ENCODE data around the gene PRKCB.

The PRKCB gene

DNA sequence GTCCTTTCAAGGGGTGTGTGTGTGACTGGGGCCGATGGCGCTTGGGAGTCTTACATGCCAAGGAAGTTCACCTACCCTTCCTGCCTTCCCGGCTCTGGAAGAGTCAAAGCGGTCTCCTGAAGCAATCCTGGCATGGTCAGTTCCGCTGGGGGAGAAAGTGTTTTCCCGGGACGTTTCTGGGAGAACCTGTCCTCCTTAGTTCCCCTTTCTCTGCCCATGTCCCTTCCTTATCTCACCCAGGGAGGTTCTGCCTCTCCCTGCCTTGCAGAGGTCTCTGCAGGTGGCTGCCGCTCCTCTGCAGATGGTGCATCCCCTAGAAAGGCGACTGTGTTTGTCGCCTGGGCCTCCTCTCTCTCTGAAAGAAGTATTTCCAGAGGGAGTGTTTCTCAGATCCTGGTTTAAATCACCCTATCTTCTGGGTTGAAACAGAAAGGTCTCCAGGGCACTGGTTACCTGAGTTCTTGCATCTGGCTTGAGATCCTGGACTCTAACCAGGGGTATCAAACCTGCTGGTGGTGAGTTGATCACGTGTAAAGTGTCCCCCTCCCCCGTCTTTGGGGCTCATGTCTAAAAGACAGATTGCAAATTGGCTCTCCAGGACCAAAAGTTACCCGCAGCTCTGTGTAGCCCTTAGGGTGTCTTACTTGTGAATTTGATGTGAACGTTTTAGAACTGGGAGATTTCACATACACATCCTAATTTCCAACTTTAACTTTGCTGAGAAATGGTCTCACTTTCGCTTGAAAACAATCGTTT is 1.9 kb downstream of the PRKCB start:
- peak overlapping the region; percentile 71 for H3K4me3 ChIP-seq (ENCODE audit: low read depth, low read length)
- TF ChIP-seq POLR2A (IDR thresholded peaks at IDR 0.05; ENCODE audit: extremely low read depth, insufficient read length) (no peak), MYC (IDR thresholded peaks at IDR 0.05; ENCODE audit: low read depth, low read length) (no peak)
- TF ChIP-seq, protein P1, sequence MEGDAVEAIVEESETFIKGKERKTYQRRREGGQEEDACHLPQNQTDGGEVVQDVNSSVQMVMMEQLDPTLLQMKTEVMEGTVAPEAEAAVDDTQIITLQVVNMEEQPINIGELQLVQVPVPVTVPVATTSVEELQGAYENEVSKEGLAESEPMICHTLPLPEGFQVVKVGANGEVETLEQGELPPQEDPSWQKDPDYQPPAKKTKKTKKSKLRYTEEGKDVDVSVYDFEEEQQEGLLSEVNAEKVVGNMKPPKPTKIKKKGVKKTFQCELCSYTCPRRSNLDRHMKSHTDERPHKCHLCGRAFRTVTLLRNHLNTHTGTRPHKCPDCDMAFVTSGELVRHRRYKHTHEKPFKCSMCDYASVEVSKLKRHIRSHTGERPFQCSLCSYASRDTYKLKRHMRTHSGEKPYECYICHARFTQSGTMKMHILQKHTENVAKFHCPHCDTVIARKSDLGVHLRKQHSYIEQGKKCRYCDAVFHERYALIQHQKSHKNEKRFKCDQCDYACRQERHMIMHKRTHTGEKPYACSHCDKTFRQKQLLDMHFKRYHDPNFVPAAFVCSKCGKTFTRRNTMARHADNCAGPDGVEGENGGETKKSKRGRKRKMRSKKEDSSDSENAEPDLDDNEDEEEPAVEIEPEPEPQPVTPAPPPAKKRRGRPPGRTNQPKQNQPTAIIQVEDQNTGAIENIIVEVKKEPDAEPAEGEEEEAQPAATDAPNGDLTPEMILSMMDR (IDR thresholded peaks at IDR 0.05; ENCODE audit: low read depth, low read length) = no peak
- TF ChIP-seq, protein P2, sequence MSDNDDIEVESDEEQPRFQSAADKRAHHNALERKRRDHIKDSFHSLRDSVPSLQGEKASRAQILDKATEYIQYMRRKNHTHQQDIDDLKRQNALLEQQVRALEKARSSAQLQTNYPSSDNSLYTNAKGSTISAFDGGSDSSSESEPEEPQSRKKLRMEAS (IDR thresholded peaks at IDR 0.05; ENCODE audit: low read depth, low read length) = no peak
- DNase-seq (ENCODE audit: low read depth) = peak; percentile 49

DNA sequence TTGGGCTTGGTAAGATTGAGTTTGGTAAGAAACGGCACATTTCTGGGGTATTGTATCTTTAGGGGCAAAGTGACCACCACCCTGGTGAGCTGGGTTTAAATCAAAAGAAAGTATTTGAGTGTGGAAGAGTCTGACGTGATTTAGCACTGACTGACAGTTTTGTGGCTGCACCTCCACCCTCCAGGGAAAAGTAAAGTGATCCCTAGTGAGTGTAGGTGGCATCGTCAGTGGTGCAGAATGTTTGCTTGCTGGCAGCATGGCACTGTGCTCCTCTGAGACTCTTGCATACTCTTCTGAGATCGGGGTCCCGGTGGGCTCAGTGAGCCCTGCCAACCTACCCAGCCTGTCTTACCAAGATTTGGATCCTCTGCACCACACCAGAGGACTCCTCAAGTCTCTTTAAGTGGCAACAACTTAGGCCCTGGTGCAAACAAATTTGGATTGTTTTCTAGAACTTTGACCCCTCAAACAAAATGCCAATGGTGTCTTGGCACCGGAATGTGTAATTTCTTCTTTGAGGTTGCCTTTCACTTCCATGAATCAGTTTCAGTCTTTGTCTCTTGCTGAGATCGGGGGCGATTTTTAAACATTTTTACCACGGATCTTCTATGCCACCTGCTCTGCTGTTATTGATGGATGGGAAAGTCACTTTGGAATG is 2.8 kb downstream of the PRKCB start:
- TF ChIP-seq POLR2A (IDR thresholded peaks at IDR 0.05; ENCODE audit: extremely low read depth, insufficient read length) (no peak), MYC (IDR thresholded peaks at IDR 0.05; ENCODE audit: low read depth, low read length) (no peak)
- TF ChIP-seq, protein P2 (IDR thresholded peaks at IDR 0.05; ENCODE audit: low read depth, low read length) = no peak
- TF ChIP-seq, protein P1 (IDR thresholded peaks at IDR 0.05; ENCODE audit: low read depth, low read length) = no peak
- H3K4me3 ChIP-seq (ENCODE audit: low read depth, low read length) = peak overlapping the region; percentile 71
- DNase-seq (ENCODE audit: low read depth) = no peak

DNA sequence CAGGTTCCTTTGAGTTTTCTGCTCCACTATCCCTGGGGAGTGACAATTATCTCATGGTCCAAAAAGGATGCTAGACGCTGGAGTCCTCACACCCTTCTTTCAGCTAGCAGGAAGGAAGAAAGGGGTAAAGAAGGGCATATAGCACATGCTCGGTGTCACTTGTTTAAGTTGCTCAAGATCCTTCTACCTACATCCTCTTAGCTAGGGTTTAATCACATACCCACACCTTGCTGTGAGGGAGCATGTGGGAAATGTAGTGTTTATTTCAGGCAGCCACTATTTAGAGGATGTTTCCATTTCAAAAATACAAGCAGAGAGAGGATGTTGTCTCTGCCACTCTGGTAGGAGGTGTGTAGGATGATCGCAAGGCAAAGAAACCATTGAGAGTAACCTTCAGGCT is 4.5 kb downstream of the PRKCB start:
- H3K4me3 ChIP-seq (ENCODE audit: low read depth, low read length) = no peak overlapping the region
- TF ChIP-seq, protein P2 (IDR thresholded peaks at IDR 0.05; ENCODE audit: low read depth, low read length) = no peak
- TF ChIP-seq MYC (IDR thresholded peaks at IDR 0.05; ENCODE audit: low read depth, low read length) (no peak), POLR2A (IDR thresholded peaks at IDR 0.05; ENCODE audit: extremely low read depth, insufficient read length) (no peak)
- TF ChIP-seq, protein P1 (IDR thresholded peaks at IDR 0.05; ENCODE audit: low read depth, low read length) = no peak
- no peak for DNase-seq (ENCODE audit: low read depth)

DNA sequence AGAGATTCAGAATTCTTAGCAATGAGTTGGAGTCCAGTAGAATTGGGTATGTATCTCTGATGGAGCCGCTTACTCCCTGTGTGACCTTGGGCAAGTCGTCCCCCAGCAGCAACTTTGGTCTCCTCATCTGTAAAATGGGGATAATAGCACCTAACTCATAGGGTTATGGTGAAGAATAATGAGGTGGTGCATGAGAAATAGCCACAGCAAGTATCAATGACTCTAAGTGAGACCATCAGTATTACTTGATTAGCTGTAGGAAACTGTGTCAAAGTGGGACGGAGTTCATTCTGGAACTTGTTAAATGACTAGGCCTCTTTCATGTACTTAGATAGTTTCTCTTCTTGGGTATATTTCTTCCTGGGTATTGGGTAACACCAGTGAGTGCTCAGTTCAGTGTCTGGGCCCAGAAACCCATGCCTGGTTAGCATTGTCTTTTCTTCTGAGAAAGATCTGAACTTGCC is 6.4 kb downstream of the PRKCB start:
- DNase-seq (ENCODE audit: low read depth) = peak; percentile 59

DNA sequence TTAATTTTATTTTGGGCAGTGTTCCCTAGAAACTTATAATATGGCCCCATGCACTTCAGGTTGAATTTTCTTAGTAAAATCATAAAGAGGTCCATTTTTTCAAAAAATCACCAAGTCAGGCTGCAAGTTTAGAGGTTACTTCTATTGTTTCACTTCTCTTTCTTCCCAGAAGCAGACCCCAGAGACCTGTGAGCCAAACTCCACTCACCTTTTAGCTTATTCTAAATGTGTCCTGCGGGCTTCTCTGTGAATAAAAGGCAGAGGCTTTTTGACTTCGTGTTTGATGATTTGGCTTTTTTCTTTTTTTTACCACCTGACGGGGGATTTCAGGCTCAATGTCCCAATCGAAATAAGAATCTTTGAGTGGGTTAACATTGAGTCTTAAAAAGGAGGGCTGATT is 7.4 kb downstream of the PRKCB start:
- H3K4me3 ChIP-seq (ENCODE audit: low read depth, low read length) = no peak overlapping the region
- DNase-seq (ENCODE audit: low read depth) = no peak
- TF ChIP-seq MYC (IDR thresholded peaks at IDR 0.05; ENCODE audit: low read depth, low read length) = no peak
- TF ChIP-seq, protein P1 (IDR thresholded peaks at IDR 0.05; ENCODE audit: low read depth, low read length) = no peak
- TF ChIP-seq POLR2A (IDR thresholded peaks at IDR 0.05; ENCODE audit: extremely low read depth, insufficient read length) = no peak
- TF ChIP-seq, protein P2 (IDR thresholded peaks at IDR 0.05; ENCODE audit: low read depth, low read length) = no peak

More for the DNA sequence above, 6.4 kb downstream of the PRKCB start:
- no peak for TF ChIP-seq POLR2A (IDR thresholded peaks at IDR 0.05; ENCODE audit: extremely low read depth, insufficient read length)
- TF ChIP-seq, protein P1 (IDR thresholded peaks at IDR 0.05; ENCODE audit: low read depth, low read length) = no peak
- TF ChIP-seq, protein P2 (IDR thresholded peaks at IDR 0.05; ENCODE audit: low read depth, low read length) = no peak
- no peak for TF ChIP-seq MYC (IDR thresholded peaks at IDR 0.05; ENCODE audit: low read depth, low read length)
- H3K4me3 ChIP-seq (ENCODE audit: low read depth, low read length) = no peak overlapping the region

All from NB4 (cell line).